ENCODE data around the gene HS6ST2.

HS6ST2 gene

GRCh38 chrX:132738951-132739350 is 219.5 kb downstream of the HS6ST2 start:
- DNase-seq = no peak

GRCh38 chrX:132737743-132738142 is 220.7 kb downstream of the HS6ST2 start:
- no peak for DNase-seq

DNA sequence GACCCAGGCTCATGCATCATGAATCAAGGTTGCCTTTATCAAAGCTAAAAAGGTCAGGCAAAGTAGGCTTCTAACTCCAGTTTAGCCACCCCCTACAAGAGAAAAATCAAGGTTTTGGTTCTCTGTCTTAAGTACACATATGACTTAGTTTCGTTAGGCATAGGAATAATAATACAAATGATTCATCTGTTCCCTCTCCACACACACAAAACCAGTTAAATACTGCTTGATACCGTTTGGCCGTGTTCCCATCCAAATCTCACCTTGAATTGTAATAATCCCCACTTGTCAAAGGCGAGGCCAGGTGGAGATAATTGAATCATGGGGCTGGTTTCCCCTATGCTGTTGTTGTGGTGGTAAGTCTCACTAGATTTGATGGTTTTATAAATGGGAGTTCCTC is 226.2 kb downstream of the HS6ST2 start:
- no peak for DNase-seq

DNA sequence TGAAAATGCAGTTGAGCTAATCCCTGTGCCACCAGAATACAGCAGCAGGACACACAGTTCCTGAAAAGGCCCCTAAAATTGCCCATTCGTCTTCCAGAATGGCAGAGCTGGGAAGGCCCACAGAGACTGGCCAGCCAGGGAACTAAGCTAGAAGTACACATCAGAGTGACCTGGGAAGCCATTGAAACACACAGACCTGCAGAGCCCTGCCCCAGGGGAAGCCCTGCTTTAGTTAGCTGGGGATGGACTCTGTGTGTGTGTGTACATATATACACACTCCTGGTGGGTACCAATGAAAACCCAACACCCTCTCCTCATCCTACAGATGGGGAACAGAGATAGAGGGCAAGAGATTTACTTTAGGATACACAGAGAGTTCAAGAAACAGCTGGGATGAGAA is 227.7 kb downstream of the HS6ST2 start:
- no peak for DNase-seq

GRCh38 chrX:132730266-132730665 is 228.2 kb downstream of the HS6ST2 start:
- no peak for DNase-seq

DNA sequence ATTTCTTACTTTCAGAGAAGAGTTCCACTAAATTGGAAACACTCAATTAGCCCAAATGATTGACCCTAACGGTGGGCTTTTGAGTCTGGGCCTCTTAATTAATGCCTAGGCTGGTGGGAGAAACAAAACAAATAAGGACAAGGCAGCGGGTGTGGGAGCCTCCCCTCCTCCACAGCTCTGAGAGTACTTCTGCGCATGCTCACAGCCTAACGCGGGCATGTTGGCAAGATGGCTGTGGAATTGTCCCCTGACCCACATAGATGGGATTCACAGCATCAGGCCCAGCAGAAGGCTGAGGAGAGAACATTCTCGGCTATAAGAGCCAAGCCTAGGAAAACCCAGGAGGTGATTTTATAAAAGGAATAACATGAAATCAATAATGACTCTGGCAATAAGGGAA is 230.1 kb downstream of the HS6ST2 start:
- no peak for DNase-seq

GRCh38 chrX:132718431-132718958 is 239.9 kb downstream of the HS6ST2 start:
- peak in 1 of 3 experiments; percentile 7 for DNase-seq

GRCh38 chrX:132716006-132716405 is 242.4 kb downstream of the HS6ST2 start:
- DNase-seq = peak in 1 of 3 experiments; percentile 25

DNA sequence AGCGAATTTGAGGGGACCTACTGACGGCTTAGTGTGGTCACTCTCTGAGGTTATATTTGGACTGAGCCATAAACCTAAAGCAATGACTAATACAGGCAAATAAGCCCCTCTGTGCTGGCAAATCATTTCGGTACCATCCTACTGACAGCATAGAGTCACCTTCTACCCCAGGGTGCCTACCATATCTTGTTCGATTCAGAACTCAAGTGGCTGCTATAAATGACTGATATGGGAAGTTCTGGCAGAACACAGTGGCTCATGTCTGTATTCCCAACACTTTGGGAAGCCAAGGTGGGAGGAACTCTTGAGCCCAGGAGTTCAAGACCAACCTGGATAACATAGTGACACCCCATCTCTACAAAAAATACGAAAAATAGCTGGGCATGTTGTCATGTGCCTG is 243.5 kb downstream of the HS6ST2 start:
- no peak for DNase-seq

DNA sequence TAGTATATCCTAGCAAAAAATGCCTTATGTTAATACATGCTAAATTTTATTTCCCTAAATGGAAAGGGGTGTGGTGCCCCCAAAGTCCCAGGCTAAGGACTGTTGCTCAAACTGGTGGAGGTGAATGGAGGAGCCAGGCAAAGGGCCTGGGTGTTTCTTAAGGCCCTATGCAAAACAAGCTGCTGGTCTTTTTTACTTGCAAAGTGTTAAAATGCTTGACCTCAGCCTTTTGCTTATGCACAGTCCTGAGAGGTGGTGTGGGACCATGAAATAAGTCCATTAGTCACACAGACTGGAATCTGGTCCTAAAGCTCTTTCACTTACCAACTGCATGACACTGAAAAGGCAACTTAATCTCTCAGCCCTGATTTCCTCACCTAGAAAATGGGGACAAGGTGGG is 246.1 kb downstream of the HS6ST2 start:
- DNase-seq = no peak

DNA sequence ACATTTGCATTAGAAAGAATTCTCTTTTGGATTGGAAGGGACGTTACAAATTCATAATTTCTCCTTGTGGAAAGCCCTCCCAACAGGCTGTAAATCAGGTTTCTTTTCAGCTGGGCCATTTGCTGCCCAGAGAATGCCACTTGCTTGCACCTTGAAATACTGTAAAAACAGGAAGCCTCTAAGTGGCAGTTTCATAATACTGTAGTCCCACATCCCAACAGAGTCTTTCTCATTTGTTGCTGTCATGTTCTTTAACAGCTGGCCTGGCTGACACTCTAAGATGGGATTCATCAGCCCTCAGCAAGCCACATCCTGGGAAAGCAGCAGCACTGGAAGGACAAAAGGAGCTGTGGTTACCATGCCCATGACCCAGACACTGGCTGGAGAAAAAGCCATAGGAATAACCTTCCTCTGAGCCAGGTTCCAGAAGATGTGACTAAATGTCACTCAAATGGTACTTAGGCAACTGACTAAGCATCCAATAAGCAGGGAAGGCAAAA is 247.7 kb downstream of the HS6ST2 start:
- DNase-seq = no peak

GRCh38 chrX:132708529-132708928 is 249.9 kb downstream of the HS6ST2 start:
- no peak for DNase-seq

DNA sequence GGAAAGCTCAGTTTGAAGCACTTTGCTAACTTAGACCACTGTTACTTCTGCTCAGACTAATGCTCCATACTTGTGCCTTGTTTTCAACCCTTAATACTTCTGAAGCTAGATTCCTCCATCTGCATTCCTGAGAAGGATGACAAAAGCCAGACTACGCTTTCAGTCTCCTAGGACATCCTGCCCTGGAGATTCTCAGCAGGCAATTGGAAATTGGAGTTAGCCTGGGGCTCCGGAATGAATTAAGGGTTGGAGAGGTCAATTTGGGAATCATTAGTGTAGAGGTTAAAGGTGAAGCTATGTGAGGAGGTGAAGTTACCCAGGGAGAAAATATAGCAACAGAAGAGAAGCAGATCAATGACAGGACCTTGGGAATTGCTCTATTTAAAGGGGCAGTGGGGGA is 253.7 kb downstream of the HS6ST2 start:
- DNase-seq = no peak

- DNase-seq = no peak
These were observed 264.0 kb downstream of the HS6ST2 start for GRCh38 chrX:132694382-132694781.

DNA sequence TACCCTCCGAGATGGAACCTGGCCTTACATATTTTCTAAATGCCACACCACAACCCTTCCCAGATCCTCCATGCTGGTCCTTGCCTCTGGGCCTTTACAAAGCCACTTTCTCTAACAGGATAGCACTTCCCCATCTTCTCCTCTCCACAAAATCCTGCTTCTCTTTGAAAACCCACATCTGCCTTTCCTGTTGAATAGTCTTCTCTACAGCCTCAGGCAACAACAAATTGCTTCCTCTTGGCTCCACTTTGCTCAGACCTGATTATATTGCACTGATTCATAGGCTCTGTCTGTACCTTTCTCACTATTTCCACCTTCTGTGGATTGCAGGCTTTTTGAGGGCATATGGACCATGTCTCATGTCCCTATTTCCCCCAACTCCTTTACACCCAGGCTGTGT is 265.9 kb downstream of the HS6ST2 start:
- peak in 2 of 3 experiments; percentile 12 to 51 for DNase-seq

GRCh38 chrX:132692066-132692465 is 266.4 kb downstream of the HS6ST2 start:
- peak in 2 of 3 experiments; percentile 12 to 51 for DNase-seq

DNA sequence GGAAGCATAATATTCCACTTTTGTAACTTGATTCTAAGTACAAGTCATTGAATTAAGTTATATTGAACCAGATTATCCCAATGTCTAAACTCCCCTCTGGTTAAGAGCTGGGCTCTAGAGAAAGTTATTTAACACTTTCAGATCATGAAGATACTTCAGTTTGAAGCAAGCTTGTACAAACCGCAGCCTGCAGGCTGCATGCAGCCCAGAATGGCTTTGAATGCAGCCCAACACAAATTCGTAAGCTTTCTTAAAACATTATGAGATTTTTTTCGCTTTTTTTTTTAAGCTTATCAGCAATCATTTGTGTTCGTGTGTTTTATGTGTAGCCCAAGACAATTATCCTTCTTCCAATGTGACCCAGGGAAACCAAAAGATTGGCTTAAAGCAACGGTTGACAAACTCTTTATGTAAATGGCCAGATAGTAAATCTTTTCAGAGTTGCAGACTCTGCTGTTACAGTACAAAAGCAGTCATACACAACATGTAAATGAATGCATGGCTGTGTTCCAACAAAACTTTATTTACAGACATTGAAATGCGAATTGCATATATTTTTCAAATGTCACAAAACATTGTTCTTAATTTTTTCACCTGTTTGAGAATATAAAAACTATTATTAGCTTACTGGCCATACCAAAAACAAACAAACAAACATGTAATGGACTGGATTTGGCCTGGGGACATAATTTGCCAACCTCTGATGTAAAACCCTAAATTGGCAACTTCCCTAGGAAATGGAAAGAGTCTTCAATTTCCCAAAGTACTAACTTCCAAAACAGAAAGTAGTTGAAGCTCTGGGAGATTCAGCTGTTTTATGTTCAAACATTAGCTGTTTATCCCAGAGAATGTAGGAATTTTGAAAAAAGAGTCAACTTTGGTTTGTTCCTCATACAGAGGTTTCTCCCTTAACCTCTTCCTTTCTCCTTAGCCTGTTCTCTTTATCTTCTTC is 268.5 kb downstream of the HS6ST2 start:
- DNase-seq = no peak

GRCh38 chrX:132685276-132685675 is 273.2 kb downstream of the HS6ST2 start:
- no peak for DNase-seq

DNA sequence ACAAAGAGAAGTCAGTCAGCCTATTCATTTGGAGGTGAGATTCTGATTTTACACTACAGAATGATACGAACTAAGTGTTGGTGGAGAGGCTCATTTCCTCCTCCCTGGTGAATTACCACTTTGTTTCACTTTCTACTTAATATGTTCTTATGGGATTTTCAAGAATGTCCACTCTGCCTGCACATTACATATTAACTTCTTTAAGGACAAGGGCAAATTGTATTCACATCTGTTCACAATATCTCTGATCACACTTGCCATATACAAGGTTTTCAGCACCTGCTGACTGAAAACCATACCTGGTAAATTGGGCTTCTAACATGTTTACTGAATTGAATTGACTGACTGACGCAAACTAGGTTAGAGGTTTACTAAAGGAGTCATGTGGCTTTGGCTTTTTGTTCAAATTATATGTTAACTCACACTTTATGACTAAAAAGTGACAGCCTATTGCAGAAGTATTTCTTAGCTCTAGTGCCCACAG is 281.2 kb downstream of the HS6ST2 start:
- no peak for DNase-seq

GRCh38 chrX:132676561-132677186 is 281.8 kb downstream of the HS6ST2 start:
- peak in 1 of 3 experiments; percentile 38 for DNase-seq

- DNase-seq = peak in 2 of 3 experiments; percentile 4 to 29
These were observed 282.3 kb downstream of the HS6ST2 start for GRCh38 chrX:132676102-132676501.

GRCh38 chrX:132673331-132673730 is 285.1 kb downstream of the HS6ST2 start:
- DNase-seq = peak in 1 of 3 experiments; percentile 12

DNA sequence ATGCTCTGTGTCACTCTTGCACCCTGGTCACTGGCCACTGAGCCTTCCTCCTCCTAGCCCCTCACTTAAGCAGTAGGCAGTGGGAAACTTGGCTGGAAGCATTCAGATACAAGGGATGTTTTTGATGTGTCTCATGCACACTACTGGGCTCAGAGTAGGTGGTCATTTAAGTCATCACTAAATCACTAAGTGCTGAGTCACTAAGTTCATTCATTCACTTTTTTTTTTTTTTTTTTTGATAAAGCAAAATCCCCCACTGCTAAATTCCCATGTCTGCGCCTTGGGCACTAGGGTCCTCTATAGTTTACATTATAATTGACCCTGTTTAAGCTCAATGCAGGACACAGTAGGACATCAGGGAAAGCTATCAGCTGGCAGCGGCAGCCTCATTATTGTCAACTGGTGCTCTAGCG is 287.2 kb downstream of the HS6ST2 start:
- DNase-seq = no peak
